Stomach (tissue), 4 donors: ENCODE data around the gene ZNF333.

Experiments
- CTCF ChIP-seq, 7 experiments: fragments of 450-650 bp in 4 of 7; fragments of 200-600 bp in 3 of 7; sonication (generic) in 3 of 7; IDR thresholded peaks; one replicate each; pipeline ENCODE4 v1.5.1; 2016 to 2019; ENCODE audit warnings: antibody characterized with exemption in 7 of 7, control low read depth in 2 of 7, mild to moderate bottlenecking in 1 of 7
- POLR2A ChIP-seq, 4 donors: fragments of 450-650 bp; IDR thresholded peaks; one replicate each; pipeline ENCODE4 v1.6.1; 2016; ENCODE audit warnings: antibody characterized with exemption in 4 of 4, control low read depth in 2 of 4, mild to moderate bottlenecking in 1 of 4, moderate library complexity in 1 of 4

- TF ChIP-seq POLR2A (IDR thresholded peaks at IDR 0.05) (no peak), CTCF (IDR thresholded peaks at IDR 0.05) (no peak)
These were observed 3.4 kb upstream of the ZNF333 start for GRCh38 chr19:14686411-14686810.
